T-helper 22 cell (primary cell): Measurements from ENCODE around the gene ETS1.

Source experiments
- DNase-seq: peaks from one replicate; pipeline ENCODE4 v3.0.0-alpha.2; 2020; ENCODE audit warnings: low read depth

ETS1 gene

DNA sequence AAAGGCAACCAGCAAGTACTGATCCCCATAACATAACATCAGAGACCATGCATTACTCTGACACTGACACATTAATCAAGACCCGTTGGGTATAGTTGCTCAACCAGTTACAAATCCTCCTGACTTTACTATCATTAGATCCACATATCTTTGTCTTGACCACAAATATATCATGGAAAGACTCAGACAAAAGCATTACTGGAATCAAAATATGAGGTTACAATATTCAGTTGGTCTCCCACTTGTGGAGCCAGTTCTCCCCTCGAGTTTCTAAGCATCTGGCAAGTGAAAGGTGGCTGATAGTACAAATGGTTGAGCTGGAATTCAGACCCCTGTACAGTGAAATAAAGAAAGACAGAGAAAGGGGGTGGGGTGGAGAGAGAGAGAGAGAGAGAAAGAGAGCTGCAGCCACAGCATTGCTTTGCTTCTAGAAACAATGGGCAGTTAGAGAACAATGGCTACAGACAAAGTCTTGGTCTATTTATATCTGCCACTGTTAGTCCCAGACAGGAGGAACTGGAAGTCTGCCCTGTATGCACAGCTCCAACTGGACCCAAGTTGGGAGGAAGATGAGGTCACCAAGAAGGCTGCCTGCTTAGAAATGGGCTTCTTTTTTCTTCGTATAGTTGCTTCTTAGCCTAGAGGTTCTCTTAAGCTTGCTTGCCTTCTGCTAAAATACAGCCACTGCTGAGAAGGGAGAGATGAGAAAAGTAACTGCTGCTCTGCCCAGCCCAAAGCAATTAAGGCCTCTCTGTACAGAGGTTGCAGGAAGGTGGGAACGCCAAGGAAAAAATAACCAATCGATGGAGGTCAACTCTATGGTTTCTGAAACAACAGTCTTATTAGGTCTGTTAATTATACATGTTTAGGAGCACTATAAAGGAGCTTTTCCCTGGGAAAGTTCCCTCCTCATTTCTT is 85.5 kb downstream of the ETS1 start:
- no peak for DNase-seq

GRCh38 chr11:128501008-128501407 is 86.3 kb downstream of the ETS1 start:
- no peak for DNase-seq

DNA sequence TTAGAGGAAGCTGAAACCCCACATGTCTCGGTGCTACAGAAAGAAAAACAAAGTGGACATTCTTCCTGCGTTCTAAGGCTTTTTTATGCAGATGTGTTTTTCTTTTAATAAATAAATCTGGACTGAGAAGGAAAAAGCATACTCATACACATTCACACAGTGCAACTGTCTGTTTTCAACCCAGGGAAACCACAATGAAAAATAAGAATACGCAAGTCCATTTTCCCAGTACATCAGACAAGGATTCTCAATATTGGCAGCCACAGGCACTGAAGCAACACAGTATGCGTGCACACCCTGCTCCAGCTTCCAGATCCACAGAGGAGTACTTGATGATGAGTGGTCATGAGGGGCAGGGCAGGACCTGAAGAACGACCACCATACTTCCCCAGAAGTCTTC is 86.9 kb downstream of the ETS1 start:
- DNase-seq: no peak

DNA sequence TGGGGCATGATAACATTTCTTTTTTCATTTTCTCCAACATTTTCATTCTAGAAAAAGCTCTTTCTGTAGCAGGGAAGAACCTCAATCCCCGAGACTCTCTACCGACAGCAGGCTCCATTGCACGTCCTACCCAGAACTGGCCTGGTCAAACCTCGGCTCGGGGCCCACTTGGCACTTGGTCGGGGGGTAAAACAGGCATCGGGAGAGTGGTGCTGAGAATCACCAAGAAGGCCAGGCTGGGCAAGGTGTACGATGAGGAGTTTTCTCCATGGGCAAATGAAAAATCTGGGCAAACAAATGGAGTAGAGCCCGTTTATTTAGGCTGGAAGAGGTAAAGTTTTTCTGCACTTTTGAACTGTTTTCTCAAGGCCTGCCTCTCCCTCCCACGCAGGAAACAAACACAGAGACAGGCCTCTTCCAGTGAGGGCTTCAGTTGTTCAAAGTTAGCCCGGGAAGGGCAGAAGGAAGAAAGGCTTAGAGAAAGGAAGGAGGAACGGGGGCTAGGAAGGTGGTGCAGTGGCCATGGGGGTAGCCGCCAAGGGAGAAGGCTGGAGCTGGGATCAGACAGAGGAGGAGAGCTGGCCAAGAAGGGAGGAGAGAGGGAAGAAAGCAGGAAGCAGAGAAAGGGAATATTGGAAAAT is 87.6 kb downstream of the ETS1 start:
- no peak for DNase-seq

GRCh38 chr11:128498721-128499245 is 88.6 kb downstream of the ETS1 start:
- DNase-seq: no peak

DNA sequence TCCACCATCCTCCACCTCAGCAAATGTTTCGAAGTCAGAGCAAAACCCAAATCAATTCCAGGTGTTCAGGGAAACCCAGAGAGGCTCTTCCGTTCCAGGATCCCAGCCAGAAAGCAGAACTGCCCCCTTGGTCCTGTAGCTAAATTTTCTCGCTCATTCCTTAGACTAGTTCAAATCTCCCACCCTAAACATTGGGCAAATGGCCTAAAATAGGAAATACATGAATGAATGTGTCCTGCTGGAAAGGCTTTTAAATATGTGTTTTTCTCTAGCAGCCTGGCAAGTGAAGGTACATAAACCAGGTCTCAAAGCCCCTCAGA is 89.6 kb downstream of the ETS1 start:
- no peak for DNase-seq

- no peak for DNase-seq
Observed at GRCh38 chr11:128497061-128497775, 90.1 kb downstream of the ETS1 start.

- DNase-seq: no peak
Observed at GRCh38 chr11:128496692-128497060, 90.7 kb downstream of the ETS1 start.

DNA sequence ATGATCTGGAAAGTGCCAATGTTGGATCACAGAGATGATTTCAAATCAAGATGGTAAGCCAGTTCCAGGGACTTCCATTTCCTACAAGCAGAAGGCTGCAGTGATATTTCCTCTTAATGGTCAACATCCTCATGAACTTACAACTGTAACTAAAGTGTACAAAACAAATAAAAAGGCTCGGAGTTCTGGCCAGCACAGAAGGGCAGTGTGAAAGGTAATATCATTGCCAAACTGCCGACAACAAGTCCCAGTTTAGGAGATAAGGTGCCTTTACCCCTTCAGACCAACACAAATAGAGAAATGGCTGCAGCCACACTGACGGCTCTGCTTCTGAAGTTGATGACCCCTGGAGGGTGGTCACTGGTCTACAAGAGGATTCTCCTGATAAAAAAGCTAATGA is 91.1 kb downstream of the ETS1 start:
- no peak for DNase-seq

GRCh38 chr11:128494418-128495332 is 92.7 kb downstream of the ETS1 start:
- DNase-seq: no peak

- no peak for DNase-seq
Observed at GRCh38 chr11:128493570-128493965, 93.8 kb downstream of the ETS1 start.

- DNase-seq: no peak
Observed at GRCh38 chr11:128492903-128493569, 94.3 kb downstream of the ETS1 start.

- no peak for DNase-seq
Observed at GRCh38 chr11:128492461-128492860, 94.9 kb downstream of the ETS1 start.

GRCh38 chr11:128491195-128491936 is 96.0 kb downstream of the ETS1 start:
- DNase-seq: no peak

- no peak for DNase-seq
Observed at GRCh38 chr11:128490092-128490491, 97.3 kb downstream of the ETS1 start.

DNA sequence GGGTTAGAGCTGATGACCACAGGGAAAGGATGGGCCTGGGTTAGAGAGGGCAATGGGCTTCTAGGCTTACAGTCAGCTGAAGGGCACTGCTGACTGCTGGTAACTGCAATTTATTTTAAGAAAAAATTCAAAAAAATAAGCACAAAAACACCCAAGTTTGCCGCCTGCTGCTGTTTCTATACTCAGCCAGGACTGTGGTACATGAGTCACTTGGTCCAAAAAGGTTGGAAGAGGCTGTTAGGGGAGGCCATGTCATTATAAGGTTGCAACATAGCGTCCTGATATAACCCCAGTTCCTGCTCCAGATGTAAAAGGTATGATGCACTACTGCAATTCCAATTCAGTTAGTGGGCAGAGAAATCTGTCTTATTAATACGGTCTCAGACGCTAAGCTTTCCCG is 98.9 kb downstream of the ETS1 start:
- no peak for DNase-seq

DNA sequence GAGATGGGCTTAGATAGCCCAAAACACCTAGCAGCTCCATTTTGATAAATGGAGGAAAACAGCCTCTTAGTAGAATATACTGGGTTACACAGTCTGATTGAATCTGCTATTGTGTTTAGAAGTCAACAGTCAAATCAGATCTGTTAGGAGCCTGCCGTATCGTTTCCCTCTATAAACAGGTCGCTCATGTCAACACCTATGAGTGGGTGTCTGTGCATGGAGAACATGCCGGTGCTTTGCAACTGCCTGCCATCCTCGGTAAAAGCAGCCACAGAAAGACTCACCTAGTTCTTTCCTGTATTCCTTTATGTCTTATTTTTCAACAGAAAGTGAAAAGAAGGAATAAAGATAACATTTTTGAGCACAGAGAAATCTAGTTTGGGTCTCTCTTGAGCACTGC is 99.4 kb downstream of the ETS1 start:
- DNase-seq: no peak

GRCh38 chr11:128484172-128484571 is 103.2 kb downstream of the ETS1 start:
- DNase-seq: no peak

DNA sequence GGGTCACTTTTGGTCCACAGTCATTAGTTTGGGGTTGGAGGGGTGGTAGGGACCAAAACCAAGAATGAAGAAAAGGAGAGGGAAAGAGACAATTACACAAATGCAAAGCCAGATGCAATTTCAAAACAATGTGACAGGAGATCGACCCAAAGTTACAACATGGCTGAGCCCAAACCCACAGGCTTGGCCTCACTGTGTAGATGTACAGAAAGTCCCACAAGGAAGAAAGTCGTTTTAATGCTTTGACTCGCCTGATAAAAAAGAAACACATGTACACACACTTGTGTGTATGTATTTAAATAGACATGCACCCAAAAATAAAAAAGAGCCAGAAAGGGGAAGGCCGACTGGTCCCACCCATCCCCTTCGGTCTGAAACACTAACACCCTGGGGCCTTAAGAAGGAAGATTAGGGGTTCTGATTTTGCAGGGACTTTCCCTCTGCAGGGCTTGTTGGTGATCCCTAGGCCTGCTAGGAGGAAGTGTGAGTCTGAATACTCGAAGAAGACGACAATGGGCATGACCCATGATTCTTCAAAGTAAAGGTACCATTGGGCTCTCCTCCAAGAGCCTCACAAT is 104.1 kb downstream of the ETS1 start:
- DNase-seq: peak; percentile 57
